GM23338 (cell line): ENCODE data around the gene NAALADL2.

ENCODE experiments used
- EZH2 ChIP-seq: fragments of 200-600 bp; sonication (generic); IDR thresholded peaks from one replicate; pipeline ENCODE4 v1.8.0; 2017; ENCODE audit warnings: antibody characterized with exemption, mild to moderate bottlenecking, low read depth; ENCODE audit not compliant: unreplicated experiment
- EZH2phosphoT487 ChIP-seq: fragments of 200-600 bp; sonication (generic); IDR thresholded peaks from one replicate; pipeline ENCODE4 v1.8.1; 2018; ENCODE audit warnings: antibody characterized with exemption; ENCODE audit not compliant: unreplicated experiment
- JUNB ChIP-seq: IDR thresholded peaks from one replicate; pipeline ENCODE4 v1.6.1; 2016; ENCODE audit warnings: antibody characterized with exemption; ENCODE audit not compliant: unreplicated experiment
- POLR2AphosphoS5 ChIP-seq: IDR thresholded peaks from 2 replicates; pipeline ENCODE4 v1.6.1; 2016; ENCODE audit warnings: antibody characterized with exemption, low read depth
- REST ChIP-seq: IDR thresholded peaks from one replicate; pipeline ENCODE4 v1.6.1; 2018; ENCODE audit warnings: antibody characterized with exemption; ENCODE audit not compliant: unreplicated experiment
- STAT1 ChIP-seq: IDR thresholded peaks from one replicate; pipeline ENCODE4 v1.6.1; 2016; ENCODE audit warnings: antibody characterized with exemption; ENCODE audit not compliant: unreplicated experiment
- TF ChIP-seq, protein P1 (sequence below), 2 experiments: fragments of 200-600 bp in 1 of 2; sonication (generic) in 1 of 2; conservative IDR thresholded peaks; 2 replicates each; pipeline versions ENCODE4 v1.5.1 to v1.6.1; 2016 to 2017; ENCODE audit warnings: antibody characterized with exemption in 2 of 2, low read depth in 2 of 2, mild to moderate bottlenecking in 2 of 2, moderate library complexity in 1 of 2

DNA sequence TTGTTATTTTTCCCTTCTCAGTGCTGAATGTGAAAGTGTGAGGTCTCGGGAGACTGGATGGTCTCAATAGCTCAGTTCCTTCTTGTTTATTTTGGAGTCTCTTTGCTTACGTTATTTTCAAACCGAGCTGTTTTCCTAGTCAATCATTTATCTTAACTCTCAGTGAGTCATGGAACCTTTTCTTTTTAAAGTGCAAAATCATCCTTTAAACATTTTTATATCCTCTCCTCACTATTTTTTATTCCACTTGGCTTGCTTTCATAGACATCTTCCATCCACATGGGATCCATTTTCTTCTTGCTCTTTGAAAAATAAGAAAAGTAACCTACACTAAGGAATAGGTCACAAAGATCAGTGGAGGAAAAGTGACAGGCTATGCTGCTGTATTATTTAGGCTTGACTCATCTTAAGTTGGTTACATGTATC lies 497.8 kb downstream of the NAALADL2 start:
- TF ChIP-seq REST (no peak), POLR2AphosphoS5 (no peak), STAT1 (no peak), EZH2 (no peak), JUNB (no peak), EZH2phosphoT487 (no peak)
- TF ChIP-seq, protein P1, sequence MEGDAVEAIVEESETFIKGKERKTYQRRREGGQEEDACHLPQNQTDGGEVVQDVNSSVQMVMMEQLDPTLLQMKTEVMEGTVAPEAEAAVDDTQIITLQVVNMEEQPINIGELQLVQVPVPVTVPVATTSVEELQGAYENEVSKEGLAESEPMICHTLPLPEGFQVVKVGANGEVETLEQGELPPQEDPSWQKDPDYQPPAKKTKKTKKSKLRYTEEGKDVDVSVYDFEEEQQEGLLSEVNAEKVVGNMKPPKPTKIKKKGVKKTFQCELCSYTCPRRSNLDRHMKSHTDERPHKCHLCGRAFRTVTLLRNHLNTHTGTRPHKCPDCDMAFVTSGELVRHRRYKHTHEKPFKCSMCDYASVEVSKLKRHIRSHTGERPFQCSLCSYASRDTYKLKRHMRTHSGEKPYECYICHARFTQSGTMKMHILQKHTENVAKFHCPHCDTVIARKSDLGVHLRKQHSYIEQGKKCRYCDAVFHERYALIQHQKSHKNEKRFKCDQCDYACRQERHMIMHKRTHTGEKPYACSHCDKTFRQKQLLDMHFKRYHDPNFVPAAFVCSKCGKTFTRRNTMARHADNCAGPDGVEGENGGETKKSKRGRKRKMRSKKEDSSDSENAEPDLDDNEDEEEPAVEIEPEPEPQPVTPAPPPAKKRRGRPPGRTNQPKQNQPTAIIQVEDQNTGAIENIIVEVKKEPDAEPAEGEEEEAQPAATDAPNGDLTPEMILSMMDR (conservative IDR thresholded peaks at IDR 0.05; ENCODE audit: low read depth in 2 of 2): no peak
